IMR-90 (cell line): ENCODE data around the gene GTPBP3. TPM values are rescaled to one million over a fixed set of nuclear protein-coding genes. Genes with fewer than 3 reads are reported as not detected.

Source experiments
- ATAC-seq: fragments of 200-7000 bp; cut with Tn5 transposase; 2 replicates; pipeline ENCODE4 v1.9.1; 2020; ENCODE audit warnings: low read depth, mild to moderate bottlenecking, moderate library complexity
- BruUV-seq: library from RNA; stranded (reverse); fragments of 400-500 nt; replicated peaks from 2 replicates; lab custom pipeline; 2021; lab: Mats Ljungman, UMichigan
- CTCF ChIA-PET: fragments of 300-600 bp; formaldehyde crosslinking; extraction: SDS; loops from one replicate; lab custom pipeline; 2021; ENCODE audit warnings: antibody characterized with exemption; lab: Yijun Ruan, JAX
- POLR2A ChIA-PET: fragments of 300-600 bp; sonication (Branson Sonifier 250); formaldehyde crosslinking; loops from one replicate; lab custom pipeline; 2022; ENCODE audit warnings: antibody characterized with exemption; ENCODE audit not compliant: unreplicated experiment; lab: Charles Lee
- DNase-seq: peaks from one replicate; pipeline ENCODE4 v3.0.0; 2013
- H2AFZ ChIP-seq: replicated peaks from 2 replicates; pipeline ENCODE3; 2013; ENCODE audit warnings: low read length, mild to moderate bottlenecking; ENCODE audit not compliant: poor library complexity
- H2AK5ac ChIP-seq: 2 replicates; pipeline ENCODE4 v1.6.1; 2013; ENCODE audit warnings: low read depth, low read length, inconsistent platforms
- H2AK9ac ChIP-seq: replicated peaks from 2 replicates; pipeline ENCODE3; 2013; ENCODE audit warnings: mild to moderate bottlenecking, low read depth, low read length, moderate library complexity; ENCODE audit not compliant: poor library complexity
- H2BK120ac ChIP-seq: 2 replicates; pipeline ENCODE4 v1.6.1; 2013; ENCODE audit warnings: low read depth, low read length, inconsistent platforms
- H2BK15ac ChIP-seq: 3 replicates; pipeline ENCODE4 v1.6.1; 2013; ENCODE audit warnings: low read depth, low read length, inconsistent platforms
- H2BK20ac ChIP-seq: 2 replicates; pipeline ENCODE4 v1.6.1; 2013; ENCODE audit warnings: low read depth, mild to moderate bottlenecking, inconsistent platforms, low read length, moderate library complexity
- H2BK5ac ChIP-seq: 2 replicates; pipeline ENCODE4 v1.6.1; 2013; ENCODE audit warnings: mild to moderate bottlenecking, low read depth, low read length, inconsistent platforms; ENCODE audit not compliant: poor library complexity, severe bottlenecking
- H3K14ac ChIP-seq: replicated peaks from 2 replicates; pipeline ENCODE4 v1.6.1; 2013; ENCODE audit warnings: low read depth, low read length, inconsistent platforms
- H3K18ac ChIP-seq: 2 replicates; pipeline ENCODE4 v1.6.1; 2013; ENCODE audit warnings: low read depth, low read length, control low read depth
- H3K23ac ChIP-seq: 2 replicates; pipeline ENCODE4 v1.6.1; 2013; ENCODE audit warnings: low read depth, low read length, inconsistent platforms
- H3K27ac ChIP-seq: 2 replicates; pipeline ENCODE4 v1.5.1; 2013; ENCODE audit warnings: mild to moderate bottlenecking, control low read depth, low read length; ENCODE audit not compliant: insufficient read depth
- H3K27me3 ChIP-seq: 2 replicates; pipeline ENCODE4 v1.6.1; 2013; ENCODE audit warnings: low read length; ENCODE audit not compliant: control insufficient read depth, insufficient read depth
- H3K36me3 ChIP-seq: 2 replicates; pipeline ENCODE4 v1.6.1; 2013; ENCODE audit warnings: low read length, mixed read lengths; ENCODE audit not compliant: control insufficient read depth, insufficient read depth
- H3K4ac ChIP-seq: 2 replicates; pipeline ENCODE4 v1.6.1; 2013; ENCODE audit warnings: low read depth, low read length, inconsistent platforms
- H3K4me1 ChIP-seq: 2 replicates; pipeline ENCODE4 v1.6.1; 2013; ENCODE audit warnings: low read length, mixed read lengths; ENCODE audit not compliant: control insufficient read depth, insufficient read depth
- H3K4me2 ChIP-seq: 2 replicates; pipeline ENCODE4 v1.6.1; 2013; ENCODE audit warnings: low read depth, mild to moderate bottlenecking, control low read depth, low read length, moderate library complexity
- H3K4me3 ChIP-seq: 2 replicates; pipeline ENCODE4 v1.5.1; 2013; ENCODE audit warnings: low read depth, mild to moderate bottlenecking, control low read depth, low read length, moderate library complexity; ENCODE audit not compliant: insufficient read depth
- H3K56ac ChIP-seq: 2 replicates; pipeline ENCODE4 v1.6.1; 2013; ENCODE audit warnings: low read length, inconsistent platforms; ENCODE audit not compliant: insufficient read depth; ENCODE audit errors: extremely low read depth
- H3K79me1 ChIP-seq, 2 experiments: 2 replicates each; pipeline ENCODE4 v1.6.1; 2013; ENCODE audit warnings: low read length in 2 of 2, inconsistent platforms in 1 of 2, low read depth in 1 of 2
- H3K9ac ChIP-seq: 2 replicates; pipeline ENCODE4 v1.6.1; 2013; ENCODE audit warnings: low read depth, low read length, control low read depth
- H3K9me1 ChIP-seq: 2 replicates; pipeline ENCODE4 v1.6.1; 2013; ENCODE audit warnings: low read length, inconsistent platforms; ENCODE audit not compliant: insufficient read depth
- H3K9me3 ChIP-seq: 2 replicates; pipeline ENCODE4 v1.6.1; 2013; ENCODE audit warnings: low read length; ENCODE audit not compliant: control insufficient read depth, insufficient read depth
- H4K20me1 ChIP-seq: 2 replicates; pipeline ENCODE4 v1.6.1; 2013; ENCODE audit warnings: low read length, inconsistent platforms; ENCODE audit not compliant: insufficient read depth
- H4K5ac ChIP-seq: 2 replicates; pipeline ENCODE4 v1.6.1; 2013; ENCODE audit warnings: mild to moderate bottlenecking, low read depth, low read length, control low read depth
- H4K8ac ChIP-seq, 2 experiments: 2 replicates each; pipeline ENCODE4 v1.6.1; 2013; ENCODE audit warnings: low read depth in 2 of 2, low read length in 2 of 2, control low read depth in 1 of 2, inconsistent platforms in 1 of 2
- H4K91ac ChIP-seq: 2 replicates; pipeline ENCODE4 v1.6.1; 2013; ENCODE audit warnings: low read depth, low read length, inconsistent platforms; ENCODE audit not compliant: insufficient read depth
- CEBPB ChIP-seq: IDR thresholded peaks from 2 replicates; pipeline ENCODE4 v1.6.1; 2012; ENCODE audit warnings: low read depth, low read length, improper control_type of control experiment
- CTCF ChIP-seq: conservative IDR thresholded peaks from 2 replicates; pipeline ENCODE4 v1.5.1; 2012; ENCODE audit warnings: mild to moderate bottlenecking, low read depth, low read length, improper control_type of control experiment
- MAFK ChIP-seq: IDR thresholded peaks from 2 replicates; pipeline ENCODE4 v1.6.1; 2012; ENCODE audit warnings: low read depth, low read length, improper control_type of control experiment
- WGBS, 2 experiments: methylation state at CpG; one replicate each; pipeline versions ENCODE4 v1.1.5 to v1.1.7; 2013; ENCODE audit warnings: missing lambda C conversion rate in 2 of 2; ENCODE audit not compliant: insufficient read length in 1 of 2; ENCODE audit errors: extremely low coverage in 2 of 2; 5-methylcytosine and 5-hydroxymethylcytosine counted together
- dilution Hi-C: fragments of 300-500 bp; cut with HindIII; formaldehyde crosslinking; loops from one replicate; pipeline ENCODE4 v1.14.3; 2018; ENCODE audit warnings: low sequenced_read_pairs; ENCODE audit not compliant: unreplicated experiment
- in situ Hi-C: fragments of 300-500 bp; cut with MboI; formaldehyde crosslinking; loops from 3 replicates; pipeline ENCODE4 v1.14.3; 2019; ENCODE audit warnings: low sequenced_read_pairs, inconsistent platforms, mixed read lengths
- intact Hi-C: fragments of 100-400 bp; cut with micrococcal nuclease; formaldehyde crosslinking; loops from 2 replicates; pipeline ENCODE4 v1.10.0; 2022
- polyA plus RNA-seq, 3 experiments: library from polyadenylated mRNA; depleted of rRNA; stranded (reverse); fragments of >200 nt; gene quantifications; 2 replicates each; pipeline ENCODE4 v1.2.3, GENCODE V29; 2012; ENCODE audit warnings: low replicate concordance in 1 of 3
- total RNA-seq: library from RNA; depleted of rRNA; stranded (reverse); fragments of >200 nt; gene quantifications from 2 replicates; pipeline ENCODE4 v1.2.3, GENCODE V29; 2012
- TF ChIP-seq, protein P1 (sequence below): fragments of 150-350 bp; IDR thresholded peaks from 2 replicates; pipeline ENCODE4 v1.6.1; 2016; ENCODE audit warnings: low read depth, mild to moderate bottlenecking, low read length, moderate library complexity, borderline replicate concordance

Gene GTPBP3
- total and polyA plus RNA-seq, 2 of the 4 experiments (the other 2 are of a cell fraction) = 4.3 to 15.1 TPM

GRCh38 chr19:17357724-17358123 is 20.4 kb downstream of the GTPBP3 start:
- H3K56ac ChIP-seq = no peak overlapping the region
- no peaks in the 10 kb centered on the region for H3K36me3 ChIP-seq
- no peak overlapping the region for H3K4me3 ChIP-seq
- H3K9me1 ChIP-seq = no peaks in the 10 kb centered on the region
- H3K4me1 ChIP-seq = no peaks in the 10 kb centered on the region
- H3K4me2 ChIP-seq = no peak overlapping the region
- H4K5ac ChIP-seq = no peak overlapping the region
- no TSS peak for BruUV-seq
- in situ Hi-C loops = no loop called here
- H3K9ac ChIP-seq = no peak overlapping the region
- dilution Hi-C loops = no loop called here
- H3K14ac ChIP-seq = no peak overlapping the region
- WGBS, 2 experiments = 56% methylated on average over 5 of the region's 11 CpGs; no CpG with 5 or more reads in 1 of the 2 experiments
- H2AK9ac ChIP-seq = no peak overlapping the region
- ChIA-PET CTCF (no interaction called here), POLR2A (interaction anchor here (0.6 kb wide), 1 partner anchor 213 kb away, joined by 5 read pairs; no protein-coding TSS in a partner anchor)
- H2AFZ ChIP-seq = no peak overlapping the region
- peaks cover 8% of the 10 kb centered on the region for H3K27me3 ChIP-seq
- H4K8ac ChIP-seq = no peak overlapping the region
- TF ChIP-seq CTCF = no peak
- no peak for TF ChIP-seq MAFK
- TF ChIP-seq, protein P1, sequence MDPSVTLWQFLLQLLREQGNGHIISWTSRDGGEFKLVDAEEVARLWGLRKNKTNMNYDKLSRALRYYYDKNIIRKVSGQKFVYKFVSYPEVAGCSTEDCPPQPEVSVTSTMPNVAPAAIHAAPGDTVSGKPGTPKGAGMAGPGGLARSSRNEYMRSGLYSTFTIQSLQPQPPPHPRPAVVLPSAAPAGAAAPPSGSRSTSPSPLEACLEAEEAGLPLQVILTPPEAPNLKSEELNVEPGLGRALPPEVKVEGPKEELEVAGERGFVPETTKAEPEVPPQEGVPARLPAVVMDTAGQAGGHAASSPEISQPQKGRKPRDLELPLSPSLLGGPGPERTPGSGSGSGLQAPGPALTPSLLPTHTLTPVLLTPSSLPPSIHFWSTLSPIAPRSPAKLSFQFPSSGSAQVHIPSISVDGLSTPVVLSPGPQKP = no peak
- no peak for TF ChIP-seq CEBPB
- H3K79me1 ChIP-seq = no peaks in the 10 kb centered on the region
- no peak overlapping the region for H2BK20ac ChIP-seq
- no peak overlapping the region for H2BK120ac ChIP-seq
- H3K9me3 ChIP-seq = no peaks in the 10 kb centered on the region
- H2BK15ac ChIP-seq = no peak overlapping the region
- DNase-seq (no peak), ATAC-seq (no peak)
- no peak overlapping the region for H4K91ac ChIP-seq
- no peaks in the 10 kb centered on the region for H4K20me1 ChIP-seq
- H3K4ac ChIP-seq = no peak overlapping the region
- H3K27ac ChIP-seq = no peak overlapping the region
- H3K23ac ChIP-seq = no peak overlapping the region; the same call in 1 of the 2 replicates
- intact Hi-C loops = no loop called here
- H3K18ac ChIP-seq = no peak overlapping the region
- no peak overlapping the region for H2BK5ac ChIP-seq
- H2AK5ac ChIP-seq = no peak overlapping the region
